Stimulated activated CD4-positive, alpha-beta T cell treated with anti-CD3 and anti-CD28 coated beads, Interleukin-12 subunit alpha, Interleukin-12 subunit beta, amount 100 ng/mL, for 4 hours (primary cell): ENCODE results near the gene SOCS7.

Experiments
- DNase-seq: peaks from one replicate; pipeline ENCODE4 v3.0.0-alpha.2; 2020

SOCS7 gene

GRCh38 chr17:38369124-38369886, 17.7 kb downstream of the SOCS7 start:
- DNase-seq: no peak

- DNase-seq: no peak
These were observed 27.8 kb downstream of the SOCS7 start for GRCh38 chr17:38379448-38379847.

GRCh38 chr17:38395090-38395489, 43.4 kb downstream of the SOCS7 start:
- DNase-seq: no peak

GRCh38 chr17:38397227-38397626, 45.6 kb downstream of the SOCS7 start:
- no peak for DNase-seq

- no peak for DNase-seq
These were observed 48.6 kb downstream of the SOCS7 start for GRCh38 chr17:38400286-38400685.

- DNase-seq: no peak
These were observed 49.8 kb downstream of the SOCS7 start for GRCh38 chr17:38401459-38401858.

- DNase-seq: no peak
These were observed 51.3 kb downstream of the SOCS7 start for GRCh38 chr17:38402897-38403296.

GRCh38 chr17:38403491-38403890, 51.8 kb downstream of the SOCS7 start:
- DNase-seq: no peak

- DNase-seq: no peak
These were observed 52.7 kb downstream of the SOCS7 start for GRCh38 chr17:38404174-38404943.

- no peak for DNase-seq
These were observed 54.0 kb downstream of the SOCS7 start for GRCh38 chr17:38405654-38406053.

- DNase-seq: no peak
These were observed 58.6 kb downstream of the SOCS7 start for GRCh38 chr17:38410201-38410600.

- no peak for DNase-seq
These were observed 63.9 kb downstream of the SOCS7 start for GRCh38 chr17:38415250-38416194.

GRCh38 chr17:38416840-38417209, 65.2 kb downstream of the SOCS7 start:
- DNase-seq: no peak

- no peak for DNase-seq
These were observed 65.7 kb downstream of the SOCS7 start for GRCh38 chr17:38417210-38417951.

- no peak for DNase-seq
These were observed 66.5 kb downstream of the SOCS7 start for GRCh38 chr17:38418062-38418692.

- DNase-seq: no peak
These were observed 67.3 kb downstream of the SOCS7 start for GRCh38 chr17:38418693-38419507.

- no peak for DNase-seq
These were observed 67.9 kb downstream of the SOCS7 start for GRCh38 chr17:38419508-38419981.

- no peak for DNase-seq
These were observed 68.9 kb downstream of the SOCS7 start for GRCh38 chr17:38420518-38420917.

GRCh38 chr17:38421171-38421841, 69.7 kb downstream of the SOCS7 start:
- DNase-seq: no peak
